Pons (tissue), 1 donor: Measurements from ENCODE around the gene TMEM214.
A peak's percentile ranks its signal among the peaks of the same experiment; 100 is the strongest.

ENCODE experiments used
- DNase-seq: peaks from one replicate; pipeline ENCODE4 v3.0.0-alpha.2; 2016; ENCODE audit warnings: low spot score

Gene TMEM214

GRCh38 chr2:27085062-27085672 is 52.4 kb downstream of the TMEM214 start:
- no peak for DNase-seq

- DNase-seq = peak; percentile 80
Measured at GRCh38 chr2:27085673-27086089, 52.9 kb downstream of the TMEM214 start.

- DNase-seq = peak; percentile 92
Measured at GRCh38 chr2:27086090-27086723, 53.4 kb downstream of the TMEM214 start.

GRCh38 chr2:27086724-27087593 is 54.2 kb downstream of the TMEM214 start, which contains the start of gene KHK:
KHK (plus strand) TSS chr2:27086772; CDS start chr2:27087260, 488 bp downstream.
- DNase-seq = no peak

- no peak for DNase-seq
Measured at GRCh38 chr2:27087823-27088410, 55.2 kb downstream of the TMEM214 start.

- DNase-seq = no peak
Measured at GRCh38 chr2:27088634-27089033, 55.9 kb downstream of the TMEM214 start.

GRCh38 chr2:27089111-27089954 is 56.6 kb downstream of the TMEM214 start:
- DNase-seq = no peak
